HG02610 (cell line): ENCODE results near the gene EIF2AK2.
"Not testable (repeated sequence)": the region's sequence is repeated elsewhere in the genome, so short reads cannot be mapped to it uniquely, and the experiment has no call there.

ENCODE experiments used
- ATAC-seq: cut with Tn5 transposase; IDR thresholded peaks from one replicate; pipeline ENCODE4 v1.9.1; 2021; ENCODE audit warnings: mild to moderate bottlenecking, moderate library complexity; ENCODE audit not compliant: unreplicated experiment

The EIF2AK2 gene

GRCh38 chr2:37156857-37157714 is at the start of gene EIF2AK2:
Gene EIF2AK2 (minus strand): TSS chr2:37156980. CDS start chr2:37147806, 9,174 bp downstream.
- ATAC-seq, result peak; percentile 87

- ATAC-seq, result no peak
These were observed 49.0 kb upstream of the EIF2AK2 start for GRCh38 chr2:37205689-37206341.

- not testable (repeated sequence) for ATAC-seq
These were observed 48.4 kb upstream of the EIF2AK2 start for GRCh38 chr2:37205071-37205661.

- no peak for ATAC-seq
These were observed 46.9 kb upstream of the EIF2AK2 start for GRCh38 chr2:37203708-37204107.

- ATAC-seq, result no peak
These were observed 45.0 kb upstream of the EIF2AK2 start for GRCh38 chr2:37201766-37202165.

- ATAC-seq, result no peak
These were observed 44.4 kb upstream of the EIF2AK2 start for GRCh38 chr2:37201208-37201607.

GRCh38 chr2:37198681-37199065 is 41.9 kb upstream of the EIF2AK2 start:
- no peak for ATAC-seq

- ATAC-seq, result peak; percentile 84
These were observed 39.8 kb upstream of the EIF2AK2 start, which contains the start of gene CEBPZOS for GRCh38 chr2:37196320-37197195. Gene CEBPZOS (plus strand): TSS chr2:37196496. CDS start chr2:37199705, 3,209 bp downstream.

GRCh38 chr2:37195862-37196319 is 39.1 kb upstream of the EIF2AK2 start:
- ATAC-seq, result not testable (repeated sequence)

- no peak for ATAC-seq
These were observed 35.8 kb upstream of the EIF2AK2 start for GRCh38 chr2:37192551-37192950.

- no peak for ATAC-seq
These were observed 35.0 kb upstream of the EIF2AK2 start for GRCh38 chr2:37191747-37192146.

- ATAC-seq, result no peak
These were observed 34.5 kb upstream of the EIF2AK2 start for GRCh38 chr2:37191253-37191652.

- ATAC-seq, result no peak
These were observed 33.5 kb upstream of the EIF2AK2 start for GRCh38 chr2:37190290-37190689.

- no peak for ATAC-seq
These were observed 32.8 kb upstream of the EIF2AK2 start for GRCh38 chr2:37189452-37190153.

- no peak for ATAC-seq
These were observed 31.8 kb upstream of the EIF2AK2 start, which contains the start of gene SULT6B1 for GRCh38 chr2:37188570-37188969. Gene SULT6B1 (minus strand): TSS chr2:37188670. CDS start chr2:37188640, 30 bp downstream.

GRCh38 chr2:37181726-37182684 is 25.2 kb upstream of the EIF2AK2 start:
- no peak for ATAC-seq

GRCh38 chr2:37180640-37181039 is 23.9 kb upstream of the EIF2AK2 start:
- ATAC-seq, result no peak

GRCh38 chr2:37180006-37180639 is 23.3 kb upstream of the EIF2AK2 start:
- no peak for ATAC-seq
